ENCODE results near the gene CREG2. TPM values are rescaled to one million over a fixed set of nuclear protein-coding genes. Genes with fewer than 3 reads are reported as not detected.
A peak's percentile ranks its signal among the peaks of the same experiment; 100 is the strongest.

The CREG2 gene
- total RNA-seq, 1 experiment from 2014 or later, result 0.69 TPM

DNA sequence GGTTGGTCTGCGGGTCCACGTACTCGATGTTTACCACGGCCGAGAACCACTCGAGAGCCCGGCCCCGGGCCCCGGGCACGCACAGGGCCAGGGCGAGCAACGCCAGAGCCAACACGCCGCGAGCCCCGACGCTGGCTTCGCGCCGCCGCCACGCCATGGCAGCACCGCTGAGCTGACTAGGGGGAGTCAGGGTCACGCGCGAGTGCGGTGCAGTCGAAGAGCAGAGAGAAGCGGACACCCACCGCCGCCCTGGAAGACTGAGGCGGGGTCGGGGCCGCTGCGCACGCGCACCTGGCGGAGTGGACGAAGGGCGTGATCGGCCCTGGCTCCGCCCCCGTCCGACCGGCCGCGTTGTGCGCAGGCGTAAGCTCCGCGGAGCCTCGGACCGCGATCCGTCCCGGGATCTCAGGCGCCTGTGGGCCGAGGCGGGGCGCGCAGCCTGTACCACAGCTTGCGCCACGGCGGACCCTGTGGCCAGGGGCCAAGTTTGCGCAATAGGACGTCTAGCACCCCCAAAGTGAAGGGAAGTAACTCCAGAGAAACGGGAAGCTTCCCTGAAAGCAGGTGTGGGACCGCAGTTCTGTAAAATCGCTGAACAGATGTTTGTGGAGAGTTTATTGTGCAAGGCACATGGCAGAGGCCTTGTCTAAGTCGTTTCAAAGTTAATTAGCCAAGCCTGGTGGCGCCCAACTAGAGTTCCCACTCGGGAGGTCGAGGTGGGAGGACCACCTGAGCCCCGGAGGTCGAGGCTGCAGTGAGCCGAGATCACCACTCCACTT, 78.7 kb downstream of the CREG2 start, which contains the start of gene RNF149:
RNF149 (minus strand) TSS at position 270 of the 779 bp plus-strand sequence; CDS start at position 157, 113 bp downstream.
- peak; percentile 46 for DNase-seq (ENCODE audit: low spot score)

DNA sequence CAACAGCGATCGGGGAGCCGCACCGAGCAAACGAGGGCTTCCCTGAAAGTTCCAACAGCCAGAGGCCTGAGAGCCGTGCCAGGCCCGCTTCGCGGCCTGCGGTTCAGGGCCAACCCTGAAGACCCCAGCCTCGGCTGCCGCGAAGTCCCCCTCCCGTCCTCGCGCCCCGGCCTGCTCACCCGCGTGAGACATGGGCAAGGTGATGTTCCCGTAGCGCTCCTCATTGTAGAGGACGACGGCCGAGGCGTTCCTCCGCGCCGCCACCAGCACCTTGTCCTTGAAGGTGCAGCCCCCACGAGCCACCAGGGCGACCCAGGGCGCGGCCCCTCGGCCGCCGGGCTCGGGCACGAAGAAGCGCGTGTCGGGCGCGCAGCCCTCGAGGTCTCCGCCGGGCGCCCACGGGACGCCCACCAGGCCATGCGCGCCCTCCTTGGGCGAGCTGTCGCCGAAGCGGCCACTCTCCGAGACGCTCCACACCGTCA, 79.3 kb downstream of the CREG2 start:
- no peak for DNase-seq (ENCODE audit: low spot score)

DNA sequence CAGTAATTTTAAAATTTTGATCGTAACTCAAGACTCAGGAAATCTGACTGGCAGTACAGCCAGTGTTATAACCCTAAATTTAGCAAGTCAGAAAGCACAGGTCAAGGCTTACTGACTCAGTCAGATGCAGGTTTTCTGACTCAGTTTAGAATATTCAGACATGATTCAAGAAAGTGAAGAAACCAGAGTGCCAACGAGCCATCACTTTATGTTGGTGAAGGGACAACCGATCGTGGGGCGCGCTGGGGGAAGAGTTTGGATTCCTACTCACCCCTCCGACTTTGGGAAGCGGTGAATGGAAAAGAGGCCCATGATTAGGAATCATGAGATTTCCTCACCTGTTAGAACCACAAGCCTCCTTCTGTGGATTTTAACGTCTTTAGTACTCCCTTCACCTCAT, 79.8 kb downstream of the CREG2 start:
- DNase-seq (ENCODE audit: low spot score), result no peak

DNA sequence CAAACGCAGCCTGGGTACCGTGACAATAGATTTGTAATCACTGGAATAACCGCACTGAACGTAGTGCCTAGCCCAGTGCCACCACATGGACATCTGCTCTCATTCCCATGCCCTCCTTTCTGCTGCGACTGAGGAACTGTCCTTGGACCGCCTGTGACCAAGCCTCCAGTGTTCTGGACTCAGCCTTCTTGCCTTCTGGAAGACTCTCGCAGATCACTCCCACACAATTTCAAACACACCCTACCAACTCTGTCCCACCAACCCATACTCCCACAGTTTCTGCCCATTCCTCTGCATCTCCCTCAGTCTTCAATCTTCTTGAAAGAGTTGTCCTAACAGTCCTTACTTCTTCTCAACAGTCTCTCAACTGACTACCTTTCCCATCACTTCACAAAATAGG, 80.9 kb downstream of the CREG2 start:
- DNase-seq (ENCODE audit: low spot score), result no peak

DNA sequence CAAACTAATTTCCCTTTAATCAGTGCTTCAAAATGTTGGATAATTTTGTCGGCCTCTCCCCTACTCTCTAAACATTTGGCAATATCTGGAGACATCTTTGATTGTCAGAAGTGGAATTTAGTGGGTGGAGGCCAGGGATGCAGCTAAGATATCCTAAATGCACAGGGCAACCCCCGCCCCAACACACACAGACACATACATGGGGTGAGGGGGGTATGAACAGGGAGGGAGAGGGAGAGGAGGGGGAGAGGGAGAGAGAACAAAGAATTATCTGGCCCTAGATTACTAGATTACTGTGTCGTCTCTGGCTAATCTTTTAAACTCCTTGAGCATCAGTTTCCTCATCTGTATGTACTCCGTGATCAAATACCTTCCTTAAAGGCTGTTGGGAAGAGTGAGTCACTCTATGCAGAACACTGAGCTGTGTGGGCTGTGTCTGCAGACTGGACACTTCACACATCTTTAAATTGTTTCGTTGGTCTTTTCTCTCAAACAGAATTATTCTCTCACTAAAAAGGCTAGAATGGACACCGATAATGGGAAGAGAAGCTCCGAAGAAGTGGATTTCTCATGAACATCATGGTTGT, 81.7 kb downstream of the CREG2 start:
- DNase-seq (ENCODE audit: low spot score), result no peak

DNA sequence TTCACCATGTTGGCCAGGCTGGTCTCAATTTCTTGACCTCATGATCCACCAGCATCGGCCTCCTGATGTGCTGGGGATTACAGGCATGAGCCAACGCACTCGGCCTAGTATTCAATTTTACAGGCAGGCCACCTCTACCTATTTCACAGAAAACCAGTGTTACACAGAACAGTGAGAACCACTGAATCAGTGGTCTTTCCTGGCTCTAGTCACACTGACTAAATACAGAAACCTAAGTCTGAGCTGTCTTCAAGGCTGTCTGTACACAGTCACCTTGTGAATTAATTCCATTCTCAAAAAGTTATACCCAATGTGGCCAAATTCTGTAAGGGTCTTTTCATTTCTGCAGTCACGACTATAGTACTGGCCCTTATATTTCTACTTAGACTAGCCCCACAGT, 82.3 kb downstream of the CREG2 start:
- DNase-seq (ENCODE audit: low spot score), result no peak

DNA sequence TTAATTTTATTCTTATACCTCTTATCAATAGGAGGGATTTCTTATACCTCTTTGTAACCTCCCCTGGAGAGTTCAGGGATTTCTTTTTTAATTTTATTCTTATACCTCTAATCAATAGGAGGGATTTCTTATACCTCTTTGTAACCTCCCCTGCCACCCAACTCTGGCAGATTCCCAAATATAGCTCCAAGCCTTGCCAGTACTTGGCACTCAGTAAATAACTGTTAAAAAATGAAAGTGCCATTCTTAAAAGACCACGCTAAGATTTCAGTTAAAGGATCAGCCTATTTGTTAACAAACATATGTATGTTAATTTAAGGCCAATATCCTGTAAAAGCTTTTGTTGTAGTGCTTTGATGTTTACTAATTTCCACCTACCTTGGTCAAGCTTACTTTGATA, 83.6 kb downstream of the CREG2 start:
- DNase-seq (ENCODE audit: low spot score), result no peak

DNA sequence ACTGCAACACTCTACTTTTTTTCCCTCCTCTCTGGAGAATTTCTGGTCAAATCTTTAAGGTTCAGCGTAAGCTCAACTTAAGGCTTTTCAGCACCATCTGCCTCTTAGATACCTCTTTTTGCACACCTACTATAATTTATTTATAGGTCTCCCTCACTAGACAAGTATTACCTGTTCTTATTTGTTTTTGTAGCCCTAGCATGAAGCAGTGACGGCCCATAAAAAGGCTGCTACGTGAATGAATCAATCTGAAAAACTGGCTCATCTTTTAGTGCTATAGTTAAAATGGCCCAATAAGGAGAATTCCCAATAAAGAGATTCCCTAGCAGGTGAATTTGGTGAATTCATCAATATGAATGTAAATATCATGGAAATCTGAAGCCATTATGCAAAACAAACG, 85.3 kb downstream of the CREG2 start:
- DNase-seq (ENCODE audit: low spot score), result no peak

DNA sequence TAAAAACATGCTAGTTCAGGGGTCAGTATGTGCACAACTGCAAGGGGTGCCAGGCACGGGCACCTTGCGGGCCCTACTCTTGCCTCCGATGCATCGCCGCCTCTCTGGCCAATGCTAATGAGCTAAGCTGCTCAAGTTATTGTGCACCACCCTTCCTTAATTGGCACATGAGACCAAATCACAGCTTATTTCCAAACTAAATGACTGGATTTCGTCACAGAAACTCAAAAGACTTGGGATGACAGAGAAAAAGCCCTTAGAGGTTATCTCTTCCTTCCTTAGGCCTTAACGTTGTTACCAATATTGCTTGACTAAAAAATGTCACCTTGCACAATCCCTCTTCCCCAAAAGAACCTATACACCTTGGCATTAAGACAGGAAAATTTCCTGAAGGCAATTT, 86.5 kb downstream of the CREG2 start:
- DNase-seq (ENCODE audit: low spot score), result no peak

DNA sequence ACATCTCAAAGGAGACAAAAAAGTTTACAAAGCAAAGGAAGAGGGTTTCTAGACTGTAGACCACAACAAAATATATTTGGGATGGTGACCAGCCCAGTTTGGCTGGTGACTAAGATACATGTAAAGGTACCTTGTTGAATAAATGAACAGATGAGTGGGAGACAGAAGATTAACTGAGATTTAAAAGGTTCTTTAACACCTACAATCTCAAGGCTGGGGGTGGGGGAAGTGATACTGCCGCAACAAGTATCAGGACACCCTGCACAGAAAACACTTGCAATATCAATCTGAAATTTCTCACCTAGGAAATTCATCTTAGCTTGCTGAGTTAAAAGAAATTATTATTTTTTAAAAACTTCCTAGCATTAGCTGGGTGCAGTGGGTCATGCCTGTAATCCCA, 87.1 kb downstream of the CREG2 start:
- DNase-seq (ENCODE audit: low spot score), result no peak

DNA sequence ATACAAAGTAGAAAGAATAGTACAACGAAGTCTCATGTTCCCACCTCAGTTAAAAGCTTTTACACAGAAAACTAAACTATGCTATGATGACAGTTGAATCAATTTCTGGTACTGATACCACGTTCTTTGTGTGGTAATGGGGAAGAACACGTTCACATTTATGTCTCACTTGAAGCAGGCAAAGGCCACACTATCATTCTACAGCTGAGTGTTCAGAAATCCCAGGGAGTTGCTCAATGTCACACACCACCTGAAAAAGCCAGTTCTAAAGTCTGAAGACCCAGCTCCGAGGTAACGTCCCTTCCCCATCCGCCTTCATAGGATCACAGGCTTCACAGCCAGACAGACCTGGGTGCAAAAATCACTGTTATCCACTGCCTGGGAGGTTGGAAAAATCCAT, 87.7 kb downstream of the CREG2 start:
- DNase-seq (ENCODE audit: low spot score), result no peak

DNA sequence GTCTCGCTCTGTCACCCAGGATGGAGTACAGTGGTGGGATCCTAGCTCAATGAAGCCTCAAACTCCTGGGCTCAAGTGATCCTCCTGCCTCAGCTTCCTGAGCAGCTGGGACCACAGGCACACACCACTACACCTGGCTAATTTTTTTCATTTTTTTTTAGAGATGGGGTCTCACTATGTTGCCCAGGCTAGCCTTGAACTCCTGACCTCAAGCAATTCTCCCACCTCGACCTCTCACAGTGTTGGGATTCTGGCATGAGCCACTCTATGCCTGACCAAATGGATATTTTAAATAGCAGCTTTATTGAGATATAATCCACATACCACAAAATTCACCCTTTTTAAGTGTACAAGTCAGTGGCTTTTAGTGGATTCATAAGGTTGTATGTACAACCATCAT, 89.9 kb downstream of the CREG2 start:
- no peak for DNase-seq (ENCODE audit: low spot score)

DNA sequence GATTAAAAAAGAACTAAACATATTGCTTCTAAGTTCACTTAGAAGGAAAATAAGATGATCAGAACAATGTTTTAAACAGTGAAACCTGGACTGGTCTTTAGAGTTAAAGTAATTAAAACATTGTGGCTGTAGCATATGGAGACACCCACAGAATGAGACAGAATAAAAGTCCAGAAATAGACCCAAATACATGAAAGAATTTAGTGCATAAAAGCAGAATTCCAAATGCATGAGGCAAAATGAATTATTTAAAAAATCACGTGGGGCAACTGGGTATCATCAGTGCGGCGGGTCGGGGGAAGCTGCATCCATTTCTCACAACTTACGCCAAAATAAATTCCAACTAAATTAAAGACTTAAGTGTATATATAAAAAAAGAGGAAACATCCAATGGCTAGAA, 90.9 kb downstream of the CREG2 start:
- DNase-seq (ENCODE audit: low spot score), result no peak

DNA sequence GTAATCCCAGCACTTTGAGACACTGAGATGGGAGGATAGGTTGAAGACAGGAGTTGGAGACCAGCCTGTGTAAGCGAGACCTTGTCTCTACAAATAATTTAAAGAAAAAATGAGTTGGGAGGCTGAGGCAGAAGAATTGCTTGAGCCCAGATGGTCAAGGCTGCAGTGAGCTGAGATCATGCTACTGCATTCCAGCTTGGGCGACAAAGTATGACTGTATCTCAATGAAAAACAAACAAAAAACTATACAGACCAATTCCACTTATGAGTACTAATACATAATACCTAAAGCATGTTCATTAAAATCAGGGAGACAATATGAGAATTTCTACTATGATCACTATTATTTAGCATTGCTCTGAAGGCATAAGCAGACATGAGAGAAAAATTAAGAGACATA, 91.4 kb downstream of the CREG2 start:
- DNase-seq (ENCODE audit: low spot score), result no peak

Other genes starting within 250 kb of the CREG2 start
- 4.3 and 4.9 TPM in 2 replicates for gene TBC1D8, start 236.1 kb downstream of the CREG2 start, total RNA-seq (2014; rRNA removed; shearing (Covaris generic))
- 61.9 and 68.6 TPM in 2 replicates for gene CNOT11, start 134.6 kb downstream of the CREG2 start, total RNA-seq (2014; rRNA removed; shearing (Covaris generic))
- gene RNF149, start 78.8 kb downstream of the CREG2 start, total RNA-seq (2014; rRNA removed; shearing (Covaris generic)), result 21.7 and 21.9 TPM in 2 replicates
- gene RFX8, start 87.6 kb upstream of the CREG2 start, total RNA-seq (2014; rRNA removed; shearing (Covaris generic)), result not detected in 2 replicates

All from A172 (cell line).